HG03064 (cell line): Measurements from ENCODE around the gene CES4A.

ENCODE experiments used
- ATAC-seq: cut with Tn5 transposase; IDR thresholded peaks from one replicate; pipeline ENCODE4 v1.9.1; 2021; ENCODE audit warnings: low read depth; ENCODE audit not compliant: unreplicated experiment

The CES4A gene

GRCh38 chr16:67017810-67018488 is 29.6 kb downstream of the CES4A start:
- no peak for ATAC-seq

GRCh38 chr16:67019171-67019570 is 30.8 kb downstream of the CES4A start:
- no peak for ATAC-seq

GRCh38 chr16:67021321-67021720 is 32.9 kb downstream of the CES4A start:
- no peak for ATAC-seq

GRCh38 chr16:67022531-67023214 is 34.3 kb downstream of the CES4A start:
- no peak for ATAC-seq

GRCh38 chr16:67023689-67024088 is 35.3 kb downstream of the CES4A start:
- no peak for ATAC-seq

- ATAC-seq = no peak
These were observed 36.2 kb downstream of the CES4A start for GRCh38 chr16:67024384-67025209.

- ATAC-seq = no peak
These were observed 36.8 kb downstream of the CES4A start for GRCh38 chr16:67025210-67025550.

GRCh38 chr16:67026570-67026969 is 38.2 kb downstream of the CES4A start:
- no peak for ATAC-seq

- ATAC-seq = no peak
These were observed 38.7 kb downstream of the CES4A start for GRCh38 chr16:67027046-67027445.

- no peak for ATAC-seq
These were observed 39.8 kb downstream of the CES4A start for GRCh38 chr16:67028167-67028695.

- ATAC-seq = peak; percentile 77
These were observed 40.4 kb downstream of the CES4A start, which contains the start of gene CBFB for GRCh38 chr16:67028696-67029253. Gene CBFB (plus strand): TSS chr16:67029149. CDS start chr16:67029408, 259 bp downstream.

GRCh38 chr16:67029254-67030096 is 41.1 kb downstream of the CES4A start:
- ATAC-seq = peak; percentile 37

- no peak for ATAC-seq
These were observed 42.0 kb downstream of the CES4A start for GRCh38 chr16:67030221-67030962.

GRCh38 chr16:67034487-67034886 is 46.1 kb downstream of the CES4A start:
- no peak for ATAC-seq

- no peak for ATAC-seq
These were observed 47.0 kb downstream of the CES4A start for GRCh38 chr16:67035364-67035763.

GRCh38 chr16:67036323-67036741 is 47.9 kb downstream of the CES4A start:
- ATAC-seq = no peak

- ATAC-seq = no peak
These were observed 51.1 kb downstream of the CES4A start for GRCh38 chr16:67039260-67040020.

- no peak for ATAC-seq
These were observed 51.8 kb downstream of the CES4A start for GRCh38 chr16:67040166-67040565.
